GM12801 (cell line): ENCODE data around the gene MID1IP1.

Source experiments
- CTCF ChIP-seq: IDR thresholded peaks from one replicate; pipeline ENCODE4 v1.5.1; 2011; ENCODE audit warnings: control low read depth; ENCODE audit not compliant: insufficient read length; ENCODE audit errors: extremely low read depth

MID1IP1 gene

GRCh38 chrX:38817004-38817703 lies 15.9 kb downstream of the MID1IP1 start:
- TF ChIP-seq CTCF = no peak

DNA sequence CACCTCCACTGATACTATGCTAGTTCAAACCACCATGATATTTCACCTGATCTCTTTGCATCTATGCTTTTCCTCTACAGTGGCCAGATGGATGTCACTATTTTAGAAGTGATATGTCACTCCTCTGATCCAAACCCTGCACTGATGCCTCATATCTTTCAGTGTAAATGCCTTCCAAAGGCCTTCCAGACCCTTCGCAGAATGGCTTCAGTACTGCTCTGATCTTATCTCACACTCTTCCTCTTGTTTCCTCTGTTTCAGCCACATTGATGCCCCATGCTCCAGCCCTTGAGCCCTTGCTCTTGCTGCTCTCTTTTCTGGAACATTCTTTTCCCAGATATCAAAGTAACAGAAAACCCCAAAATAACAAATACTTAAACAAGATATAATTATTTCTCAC lies 17.9 kb downstream of the MID1IP1 start:
- no peak for TF ChIP-seq CTCF

DNA sequence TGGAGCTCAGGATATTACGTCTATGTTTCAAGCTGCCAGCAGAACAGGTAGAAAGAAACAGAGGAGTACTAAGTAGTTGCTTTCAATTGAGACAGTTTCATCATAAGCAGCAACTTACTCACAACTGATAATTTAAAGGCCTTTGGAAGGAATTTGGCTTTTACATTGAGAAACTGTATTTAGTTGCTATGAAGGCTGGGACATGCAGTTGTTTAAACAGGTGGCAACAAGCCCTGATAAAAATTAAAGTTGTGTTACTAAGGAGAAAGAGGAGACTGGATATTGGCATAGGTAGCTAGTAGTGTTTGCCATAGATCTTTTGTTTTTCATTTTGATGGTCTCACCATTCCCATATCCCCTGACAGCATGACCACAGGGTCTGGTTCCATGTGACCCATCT lies 18.4 kb downstream of the MID1IP1 start:
- TF ChIP-seq CTCF = no peak

DNA sequence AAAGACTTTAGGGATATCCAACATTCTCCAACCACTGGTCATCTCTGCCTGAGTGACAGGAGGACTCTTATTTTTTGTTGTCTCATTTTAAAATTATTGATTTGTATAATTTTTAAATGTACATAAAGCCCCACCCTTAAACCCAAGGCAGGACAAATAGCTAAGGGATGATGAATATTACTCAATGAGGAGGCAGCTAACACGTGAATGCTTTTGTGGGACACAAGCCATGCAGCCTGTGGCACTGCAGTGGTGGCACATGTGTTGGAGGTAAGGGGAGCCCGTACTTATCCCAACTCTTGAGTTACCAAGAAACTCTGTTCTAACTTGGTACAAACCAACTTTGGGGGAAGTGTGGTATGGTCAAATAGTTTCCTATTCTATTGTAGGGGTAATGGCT lies 19.5 kb downstream of the MID1IP1 start:
- no peak for TF ChIP-seq CTCF

DNA sequence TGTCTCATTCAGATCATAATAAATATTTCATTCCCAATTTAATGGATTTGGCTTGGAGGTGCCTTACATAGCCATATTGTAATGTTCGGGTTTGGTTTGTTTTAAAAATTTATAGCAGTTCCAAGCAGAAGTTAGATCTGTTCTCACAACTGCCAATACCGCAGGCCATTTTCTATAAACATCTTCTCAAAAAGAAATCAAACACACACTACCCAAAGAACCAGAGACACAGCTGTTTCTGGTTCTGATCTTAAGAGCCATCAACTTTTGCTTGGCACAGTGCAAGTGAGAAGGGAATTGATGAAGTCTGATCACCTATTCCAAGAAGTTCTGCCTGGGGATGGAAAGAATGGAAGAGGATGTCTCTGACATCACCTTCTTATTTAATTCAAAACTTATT lies 22.9 kb downstream of the MID1IP1 start:
- no peak for TF ChIP-seq CTCF

GRCh38 chrX:38831949-38832348 lies 30.7 kb downstream of the MID1IP1 start:
- TF ChIP-seq CTCF = no peak

GRCh38 chrX:38837389-38837788 lies 36.1 kb downstream of the MID1IP1 start:
- TF ChIP-seq CTCF = no peak

DNA sequence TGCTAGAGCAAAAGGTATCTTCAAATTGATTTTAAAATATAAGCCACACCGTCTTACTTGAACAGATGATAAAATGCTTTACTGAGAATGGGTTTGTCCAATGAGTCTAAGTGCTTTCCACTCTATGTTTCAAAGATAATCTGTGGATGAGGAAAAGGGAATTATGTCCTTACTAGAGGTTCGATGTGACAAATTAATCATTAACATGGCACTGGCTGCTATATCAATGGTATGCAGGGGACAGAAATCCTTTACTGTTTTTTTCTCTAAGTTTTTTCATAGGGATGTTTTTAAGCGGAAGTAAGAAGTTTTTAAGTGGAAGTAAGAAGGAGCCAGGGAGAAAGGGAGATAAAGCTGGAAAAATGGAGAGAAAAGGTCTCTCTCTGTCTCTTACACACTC lies 38.0 kb downstream of the MID1IP1 start:
- TF ChIP-seq CTCF = no peak
